Subcutaneous abdominal adipose tissue (tissue), 5 donors: ENCODE results near the gene PDE6B.

Experiments
- H3K27ac ChIP-seq: one replicate; pipeline ENCODE4 v1.7.0; 2013; ENCODE audit warnings: low read depth, mild to moderate bottlenecking, inconsistent platforms, low read length, moderate library complexity
- H3K27me3 ChIP-seq, 5 donors: one replicate each; pipeline ENCODE4 v1.7.0; 2013; ENCODE audit warnings: low read length in 5 of 5, inconsistent platforms in 1 of 5; ENCODE audit not compliant: control insufficient read depth in 5 of 5, insufficient read depth in 4 of 5
- H3K36me3 ChIP-seq, 5 donors: one replicate each; pipeline ENCODE4 v1.7.0; 2013; ENCODE audit warnings: low read length in 5 of 5; ENCODE audit not compliant: control insufficient read depth in 5 of 5, insufficient read depth in 5 of 5
- H3K4me1 ChIP-seq, 5 donors: one replicate each; pipeline ENCODE4 v1.7.0; 2013; ENCODE audit warnings: low read length in 5 of 5, mild to moderate bottlenecking in 3 of 5, moderate library complexity in 1 of 5; ENCODE audit not compliant: control insufficient read depth in 5 of 5, insufficient read depth in 5 of 5
- H3K4me3 ChIP-seq, 5 donors: one replicate each; pipeline ENCODE4 v1.7.0; 2013; ENCODE audit warnings: low read length in 5 of 5, low read depth in 1 of 5
- H3K9ac ChIP-seq, 5 donors: one replicate each; pipeline ENCODE4 v1.7.0; 2013; ENCODE audit warnings: low read length in 5 of 5, mild to moderate bottlenecking in 4 of 5, moderate library complexity in 3 of 5
- H3K9me3 ChIP-seq, 5 donors: one replicate each; pipeline ENCODE4 v1.7.0; 2013; ENCODE audit warnings: low read length in 5 of 5; ENCODE audit not compliant: control insufficient read depth in 5 of 5
- donor health status: healthy.
- donor health status: healthy.
- donor health status: healthy.
- donor health status: healthy.
- donor health status: healthy.

The PDE6B gene

DNA sequence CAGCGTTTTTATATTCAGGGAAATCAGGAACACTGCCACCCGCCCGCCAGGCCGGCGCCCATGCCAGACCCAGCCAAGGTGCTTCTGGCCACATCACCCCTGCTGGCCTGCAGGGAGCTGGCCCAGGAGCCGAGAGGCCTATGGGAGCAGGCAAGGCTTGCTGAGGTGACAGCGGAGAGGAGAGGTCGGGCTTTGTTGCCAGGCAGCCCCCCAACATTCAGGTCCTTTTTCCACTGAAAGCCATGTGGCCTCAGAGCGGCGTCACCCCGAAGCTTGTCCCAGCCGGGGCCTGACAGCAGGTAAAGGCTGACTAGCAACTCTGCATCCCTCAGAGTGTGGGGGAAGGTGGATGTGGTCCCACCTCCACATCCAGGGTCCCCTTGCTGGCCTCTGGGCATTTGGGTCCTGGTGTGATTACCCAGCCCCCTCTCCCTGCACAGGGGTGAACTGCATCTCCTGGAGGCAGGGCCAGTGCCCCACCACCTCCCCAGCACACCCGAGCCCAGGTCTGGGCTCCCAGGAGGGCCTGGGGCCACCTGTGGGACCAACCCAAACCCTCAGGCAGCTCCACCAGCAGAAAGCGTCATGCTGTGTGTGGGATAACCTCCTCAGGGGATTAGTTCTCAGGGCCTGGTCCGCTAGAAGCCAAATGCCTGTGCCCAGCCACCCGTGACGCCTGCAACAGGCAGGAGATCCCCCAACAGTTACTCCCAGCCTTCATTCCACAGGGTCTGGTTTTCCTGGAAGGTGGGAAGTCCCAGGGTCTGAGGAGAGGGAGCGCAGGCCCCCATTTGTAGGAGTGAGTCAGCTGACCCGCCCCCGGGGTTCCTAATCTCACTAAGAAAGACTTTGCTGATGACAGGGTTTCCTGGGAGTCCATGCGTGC, at the start of gene PDE6B:
Gene PDE6B (plus strand): TSS at position 869 of the 886 bp plus-strand sequence. CDS start 54 bp downstream, outside the sequence.
- no peaks in the 10 kb centered on the region for H3K36me3 ChIP-seq
- no peak within 1 kb of the TSS for H3K4me3 ChIP-seq
- no peak within 1 kb of the TSS for H3K9ac ChIP-seq
- peaks cover 0 to 23% (median 12%) of the 10 kb centered on the region in 5 donors for H3K27me3 ChIP-seq
- no peaks in the 10 kb centered on the region for H3K9me3 ChIP-seq
- no peak within 1 kb of the TSS for H3K27ac ChIP-seq
- H3K4me1 ChIP-seq, result no peaks in the 10 kb centered on the region

DNA sequence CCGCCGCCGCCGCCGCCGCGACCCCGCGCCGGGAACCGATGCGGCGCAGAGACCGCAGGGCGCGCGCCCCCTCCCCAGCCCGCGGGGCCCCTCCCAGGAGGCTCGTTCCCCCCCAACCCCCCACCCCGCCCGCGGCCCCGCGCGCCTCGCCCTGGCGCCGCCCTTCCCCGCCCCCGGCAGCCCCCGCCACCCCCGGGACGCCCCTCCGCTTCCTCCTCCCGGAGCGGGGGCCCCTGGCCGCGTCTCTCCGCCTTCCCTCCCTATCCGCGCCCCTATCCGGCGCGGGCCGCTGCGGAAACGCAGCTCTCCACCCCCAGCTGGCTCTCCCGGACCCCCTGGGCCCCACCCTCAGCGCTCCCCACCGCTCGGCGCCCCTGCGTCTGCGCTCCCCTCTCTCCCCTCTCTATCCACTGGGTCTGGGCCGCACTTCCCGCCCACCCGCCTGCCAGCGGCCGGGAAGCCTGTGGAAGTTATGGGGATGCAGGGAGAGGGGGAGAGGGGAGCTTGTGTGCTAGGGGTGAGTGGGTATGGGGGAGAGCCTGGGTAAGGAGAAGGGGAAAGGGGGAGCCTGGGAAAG, 49.0 kb upstream of the PDE6B start, which contains the start of gene TMEM271:
Gene TMEM271 (minus strand): TSS at position 51 of the 577 bp plus-strand sequence. CDS start 233 bp downstream, outside the sequence.
- Histone ChIP-seq H3K4me3 (no peak within 1 kb of the TSS), H3K27ac (no peak within 1 kb of the TSS), H3K9me3 (peaks cover 0 to 5% (median 0%) of the 10 kb centered on the region in 5 donors), H3K9ac (no peak within 1 kb of the TSS), H3K36me3 (no peaks in the 10 kb centered on the region), H3K4me1 (peaks cover 0 to 4% (median 0%) of the 10 kb centered on the region in 5 donors), H3K27me3 (peaks cover 41 to 64% (median 59%) of the 10 kb centered on the region in 5 donors)

DNA sequence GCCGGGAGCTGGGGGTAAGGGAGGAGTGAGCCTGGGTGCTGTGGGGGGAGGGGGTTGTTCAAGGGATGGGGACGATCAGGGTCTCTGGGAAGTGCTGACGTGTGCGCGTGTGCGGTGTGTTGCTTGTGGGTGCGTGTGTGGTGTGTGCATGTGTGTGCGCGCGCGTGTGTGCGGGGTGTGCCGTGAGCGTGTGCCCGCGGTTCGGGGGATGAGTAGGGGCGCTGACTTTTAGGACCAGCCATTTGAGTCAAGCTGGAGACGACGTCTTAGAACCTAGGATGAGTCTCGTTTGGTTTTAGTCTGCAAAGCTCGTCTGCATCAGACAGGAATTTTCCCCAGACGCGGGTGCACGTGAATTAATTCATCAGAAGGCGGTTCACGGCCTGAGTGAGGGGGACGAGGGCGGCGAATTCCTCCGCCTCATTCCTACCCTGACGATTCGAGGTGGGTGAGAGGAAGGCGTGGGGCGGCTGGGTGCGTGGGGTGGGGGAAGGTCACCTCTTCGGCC, 48.3 kb upstream of the PDE6B start:
- Histone ChIP-seq H3K4me1 (peaks cover 0 to 4% (median 0%) of the 10 kb centered on the region in 5 donors), H3K27ac (no peak overlapping the region), H3K27me3 (peaks cover 46 to 62% (median 56%) of the 10 kb centered on the region in 5 donors), H3K9ac (no peak overlapping the region), H3K36me3 (no peaks in the 10 kb centered on the region), H3K4me3 (no peak overlapping the region), H3K9me3 (peaks cover 0 to 8% (median 2%) of the 10 kb centered on the region in 5 donors)

GRCh38 chr4:577499-578450, 47.6 kb upstream of the PDE6B start:
- H3K4me1 ChIP-seq, result peaks cover 0 to 4% (median 0%) of the 10 kb centered on the region in 5 donors
- no peak overlapping the region for H3K4me3 ChIP-seq
- no peak overlapping the region for H3K27ac ChIP-seq
- peaks cover 46 to 56% (median 50%) of the 10 kb centered on the region in 5 donors for H3K27me3 ChIP-seq
- no peaks in the 10 kb centered on the region for H3K36me3 ChIP-seq
- H3K9me3 ChIP-seq, result peaks cover 0 to 6% (median 2%) of the 10 kb centered on the region in 5 donors
- H3K9ac ChIP-seq, result no peak overlapping the region

GRCh38 chr4:578451-579443, 46.6 kb upstream of the PDE6B start:
- Histone ChIP-seq H3K27me3 (peaks cover 39 to 47% (median 41%) of the 10 kb centered on the region in 5 donors), H3K4me3 (no peak overlapping the region), H3K4me1 (peaks cover 0 to 4% (median 0%) of the 10 kb centered on the region in 5 donors)

GRCh38 chr4:579543-580175, 45.7 kb upstream of the PDE6B start:
- Histone ChIP-seq H3K27ac (no peak overlapping the region), H3K9ac (no peak overlapping the region), H3K27me3 (peaks cover 31 to 38% (median 33%) of the 10 kb centered on the region in 5 donors), H3K4me1 (peaks cover 0 to 3% (median 0%) of the 10 kb centered on the region in 5 donors), H3K36me3 (no peaks in the 10 kb centered on the region), H3K4me3 (no peak overlapping the region), H3K9me3 (peaks cover 5 to 14% (median 8%) of the 10 kb centered on the region in 5 donors)

More at GRCh38 chr4:578451-579443, 46.6 kb upstream of the PDE6B start:
- no peak overlapping the region for H3K9ac ChIP-seq
- no peak overlapping the region for H3K27ac ChIP-seq
- peaks cover 2 to 8% (median 3%) of the 10 kb centered on the region in 5 donors for H3K9me3 ChIP-seq
- no peaks in the 10 kb centered on the region for H3K36me3 ChIP-seq

DNA sequence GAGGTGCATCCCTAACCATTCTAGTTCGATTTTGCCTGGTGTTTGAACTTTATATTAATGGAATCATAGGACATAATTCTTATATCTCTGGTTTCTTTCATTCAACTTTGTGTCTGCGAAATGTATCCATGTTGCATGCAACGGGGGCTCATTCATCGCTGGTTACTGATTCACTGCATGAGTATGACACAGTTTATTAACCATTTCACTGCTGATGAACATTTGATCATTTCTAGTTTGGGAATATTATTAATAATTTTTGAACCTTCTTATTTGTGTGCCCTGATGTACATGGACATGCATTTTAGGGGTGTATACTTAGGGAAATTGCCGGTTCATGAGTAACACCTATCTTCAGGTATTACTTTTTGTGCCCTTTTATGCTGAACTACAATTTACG, 44.2 kb upstream of the PDE6B start:
- peaks cover 29 to 35% (median 31%) of the 10 kb centered on the region in 5 donors for H3K27me3 ChIP-seq
- no peak overlapping the region for H3K27ac ChIP-seq
- no peak overlapping the region for H3K4me3 ChIP-seq
- no peaks in the 10 kb centered on the region for H3K4me1 ChIP-seq
- H3K9ac ChIP-seq, result no peak overlapping the region
- peaks cover 5 to 14% (median 8%) of the 10 kb centered on the region in 5 donors for H3K9me3 ChIP-seq
- no peaks in the 10 kb centered on the region for H3K36me3 ChIP-seq

DNA sequence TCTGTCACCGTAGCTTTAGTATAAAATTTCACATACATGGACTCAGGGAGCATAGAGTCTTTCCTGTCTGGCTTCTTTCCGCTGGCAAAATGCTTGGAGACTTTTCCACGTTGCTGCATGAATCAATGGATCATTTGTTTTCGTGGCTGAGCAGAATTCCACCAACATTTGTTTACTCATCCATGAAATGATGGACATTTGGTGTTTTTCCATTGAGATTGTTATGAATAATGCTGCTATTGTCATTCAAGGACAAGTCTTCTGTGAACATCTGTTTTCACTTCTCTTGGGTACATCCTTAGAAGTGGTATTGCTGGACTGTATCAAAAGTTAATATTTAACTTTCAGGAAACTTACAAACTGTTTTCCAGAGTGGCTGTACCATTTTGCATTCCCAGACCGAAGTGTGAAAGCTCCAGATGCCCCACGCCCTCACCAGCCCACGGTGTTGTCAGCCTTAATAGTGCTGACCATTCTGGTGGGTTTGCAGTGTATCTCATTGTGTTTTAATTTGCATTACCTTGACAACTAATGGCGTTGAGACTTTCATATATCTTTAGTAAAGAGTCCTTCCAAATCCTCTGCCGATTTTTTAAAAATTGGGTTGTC, 43.5 kb upstream of the PDE6B start:
- Histone ChIP-seq H3K9me3 (peaks cover 5 to 14% (median 8%) of the 10 kb centered on the region in 5 donors), H3K36me3 (no peaks in the 10 kb centered on the region), H3K27me3 (peaks cover 29 to 35% (median 31%) of the 10 kb centered on the region in 5 donors)

More for the DNA sequence above, 43.5 kb upstream of the PDE6B start:
- Histone ChIP-seq H3K4me1 (no peaks in the 10 kb centered on the region), H3K4me3 (no peak overlapping the region), H3K27ac (no peak overlapping the region), H3K9ac (no peak overlapping the region)
